Uterus (tissue), 4 donors: Measurements from ENCODE around the gene TCHP. TPM values are rescaled to one million over a fixed set of nuclear protein-coding genes. Genes with fewer than 3 reads are reported as not detected.
"Not testable (repeated sequence)": the region's sequence is repeated elsewhere in the genome, so short reads cannot be mapped to it uniquely, and the experiment has no call there.

ENCODE experiments used
- DNase-seq, 2 donors: peaks; one replicate each; pipeline ENCODE4 v3.0.0-alpha.2; 2019 to 2020
- H3K27ac ChIP-seq, 2 donors: fragments of 200-600 bp; sonication (generic); 1 replicate in 1 of 2; 2 replicates in 1 of 2; pipeline ENCODE4 v1.5.1; 2016 to 2018
- H3K27me3 ChIP-seq, 2 donors: fragments of 200-600 bp; sonication (generic); one replicate each; pipeline ENCODE4 v1.5.1; 2018 to 2019; ENCODE audit warnings: control low read depth in 1 of 2
- H3K36me3 ChIP-seq, 2 donors: fragments of 200-600 bp; sonication (generic); one replicate each; pipeline ENCODE4 v1.5.1; 2019; ENCODE audit warnings: control low read depth in 1 of 2
- H3K4me1 ChIP-seq, 2 donors: fragments of 200-600 bp; sonication (generic); one replicate each; pipeline ENCODE4 v1.5.1; 2018 to 2019; ENCODE audit warnings: control low read depth in 1 of 2
- H3K4me3 ChIP-seq, 2 donors: fragments of 200-600 bp; sonication (generic); 1 replicate in 1 of 2; 2 replicates in 1 of 2; pipeline ENCODE4 v1.5.1; 2018 to 2019; ENCODE audit warnings: mild to moderate bottlenecking in 1 of 2
- H3K9me3 ChIP-seq, 2 donors: fragments of 200-600 bp; sonication (generic); one replicate each; pipeline ENCODE4 v1.5.1; 2019; ENCODE audit warnings: control low read depth in 1 of 2
- POLR2A ChIP-seq, 2 donors: fragments of 450-650 bp; IDR thresholded peaks; one replicate each; pipeline ENCODE4 v1.6.1; 2016; ENCODE audit warnings: antibody characterized with exemption in 2 of 2, mild to moderate bottlenecking in 1 of 2, moderate library complexity in 1 of 2
- intact Hi-C: fragments of 100-400 bp; cut with DNase I; formaldehyde crosslinking; loops from one replicate; pipeline ENCODE4 v1.15.1; 2023; ENCODE audit warnings: low total_unique reads
- total RNA-seq, 4 donors: library from RNA; depleted of rRNA in 3 of 4; stranded (reverse); fragments of >200 nt in 3 of 4; gene quantifications; one replicate each; pipeline versions ENCODE4 v1.1.0 to v1.2.4, GENCODE V29; 2014 to 2023
- TF ChIP-seq, protein P1 (sequence below), 4 experiments: fragments of 200-600 bp in 2 of 4; fragments of 450-650 bp in 2 of 4; sonication (generic) in 2 of 4; IDR thresholded peaks; one replicate each; pipeline ENCODE4 v1.5.1; 2016 to 2019; ENCODE audit warnings: antibody characterized with exemption in 4 of 4, mild to moderate bottlenecking in 2 of 4, moderate library complexity in 1 of 4
- donor health status: DM: yes; HTN: yes; CAD: no.

TCHP gene
- total RNA-seq, 4 donors from 2014 or later = 5.9 to 19.0 (median 12.8) TPM

DNA sequence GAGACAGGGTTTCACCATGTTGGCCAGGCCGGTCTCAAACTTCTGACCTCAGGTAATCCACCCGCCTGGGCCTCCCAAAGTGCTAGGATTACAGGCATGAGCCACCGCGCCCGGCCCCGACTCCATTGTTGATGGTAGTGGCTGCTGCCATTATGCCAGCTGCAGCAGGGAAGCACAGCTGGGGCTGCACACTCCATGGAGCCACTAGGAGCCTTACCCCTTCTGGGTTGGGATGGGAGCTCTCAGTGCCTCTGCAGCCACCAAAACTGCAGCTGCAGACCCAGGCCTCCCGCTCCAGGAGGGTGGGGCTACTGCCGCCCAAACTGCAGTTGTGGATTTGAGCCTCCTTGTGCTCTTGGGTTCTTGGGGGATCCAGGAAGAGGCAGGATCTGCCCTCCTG lies 25.9 kb downstream of the TCHP start:
- TF ChIP-seq POLR2A (IDR thresholded peaks at IDR 0.05) = no peak
- DNase-seq = no peak
- Histone ChIP-seq H3K27ac (no peak overlapping the region), H3K27me3 (no peaks in the 10 kb centered on the region), H3K4me1 (no peaks in the 10 kb centered on the region), H3K4me3 (no peak overlapping the region), H3K9me3 (no peaks in the 10 kb centered on the region), H3K36me3 (no peaks in the 10 kb centered on the region)
- intact Hi-C loops = no loop called here

DNA sequence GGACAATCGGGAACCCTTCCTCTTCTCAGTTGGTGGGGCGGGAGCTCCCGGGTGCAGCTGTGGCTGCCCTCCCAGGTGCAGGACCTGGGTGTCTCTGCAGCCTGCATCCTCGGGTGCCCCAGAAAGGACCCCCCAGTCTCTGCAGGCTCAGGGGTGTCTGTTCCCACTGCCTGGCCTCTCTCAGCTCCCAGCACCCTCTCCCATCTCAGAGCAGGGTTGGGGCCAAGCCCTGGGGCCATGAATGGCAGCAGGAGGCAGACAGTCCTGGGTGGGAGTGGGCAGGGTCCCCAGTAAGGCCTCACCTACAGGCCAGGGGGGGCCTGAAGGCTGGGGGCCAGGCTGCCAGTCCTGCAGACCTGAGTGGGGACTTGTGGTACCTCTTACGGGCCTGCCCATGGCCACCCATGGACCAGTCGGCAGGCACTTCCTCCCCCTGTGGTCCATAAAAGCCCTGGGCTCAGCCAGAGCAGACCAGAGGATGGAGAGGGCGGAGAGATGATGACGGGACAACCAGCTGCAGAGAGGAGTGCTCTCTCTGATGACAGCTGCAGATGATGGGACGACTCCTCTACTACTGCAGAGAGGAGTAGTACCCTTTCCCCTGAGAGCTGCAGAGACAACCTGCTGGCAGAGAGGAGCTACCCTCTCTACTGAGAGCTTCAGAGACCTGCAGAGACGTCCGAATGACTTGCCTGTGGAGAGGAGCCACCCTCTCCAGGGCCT lies 26.6 kb downstream of the TCHP start:
- Histone ChIP-seq H3K27ac (no peak overlapping the region), H3K4me1 (no peaks in the 10 kb centered on the region), H3K36me3 (no peaks in the 10 kb centered on the region), H3K27me3 (no peaks in the 10 kb centered on the region), H3K9me3 (no peaks in the 10 kb centered on the region), H3K4me3 (no peak overlapping the region)
- TF ChIP-seq POLR2A (IDR thresholded peaks at IDR 0.05) = no peak
- TF ChIP-seq, protein P1, sequence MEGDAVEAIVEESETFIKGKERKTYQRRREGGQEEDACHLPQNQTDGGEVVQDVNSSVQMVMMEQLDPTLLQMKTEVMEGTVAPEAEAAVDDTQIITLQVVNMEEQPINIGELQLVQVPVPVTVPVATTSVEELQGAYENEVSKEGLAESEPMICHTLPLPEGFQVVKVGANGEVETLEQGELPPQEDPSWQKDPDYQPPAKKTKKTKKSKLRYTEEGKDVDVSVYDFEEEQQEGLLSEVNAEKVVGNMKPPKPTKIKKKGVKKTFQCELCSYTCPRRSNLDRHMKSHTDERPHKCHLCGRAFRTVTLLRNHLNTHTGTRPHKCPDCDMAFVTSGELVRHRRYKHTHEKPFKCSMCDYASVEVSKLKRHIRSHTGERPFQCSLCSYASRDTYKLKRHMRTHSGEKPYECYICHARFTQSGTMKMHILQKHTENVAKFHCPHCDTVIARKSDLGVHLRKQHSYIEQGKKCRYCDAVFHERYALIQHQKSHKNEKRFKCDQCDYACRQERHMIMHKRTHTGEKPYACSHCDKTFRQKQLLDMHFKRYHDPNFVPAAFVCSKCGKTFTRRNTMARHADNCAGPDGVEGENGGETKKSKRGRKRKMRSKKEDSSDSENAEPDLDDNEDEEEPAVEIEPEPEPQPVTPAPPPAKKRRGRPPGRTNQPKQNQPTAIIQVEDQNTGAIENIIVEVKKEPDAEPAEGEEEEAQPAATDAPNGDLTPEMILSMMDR (IDR thresholded peaks at IDR 0.05) = no peak
- intact Hi-C loops = no loop called here
- no peak for DNase-seq

DNA sequence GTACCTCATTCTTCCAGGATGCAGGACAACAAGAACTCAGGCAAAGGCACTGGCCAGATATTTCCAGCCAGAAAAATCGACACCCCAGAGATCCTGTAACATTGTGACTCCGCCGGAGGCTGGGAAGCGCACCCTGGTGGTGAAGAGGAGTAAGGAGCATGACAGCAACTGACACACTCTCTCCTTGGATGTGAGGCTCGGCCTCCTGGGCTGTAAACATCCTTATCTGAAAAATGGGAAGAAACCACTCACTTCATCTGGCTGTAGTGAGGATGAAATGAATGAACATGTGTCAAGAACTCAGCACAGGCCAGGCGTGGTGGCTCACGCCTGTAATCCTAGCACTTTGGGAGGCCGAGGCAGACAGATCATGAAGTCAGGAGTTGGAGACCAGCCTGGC lies 27.5 kb downstream of the TCHP start:
- H3K36me3 ChIP-seq = no peaks in the 10 kb centered on the region
- no peaks in the 10 kb centered on the region for H3K27me3 ChIP-seq
- no peaks in the 10 kb centered on the region for H3K9me3 ChIP-seq
- no peak overlapping the region for H3K27ac ChIP-seq
- H3K4me3 ChIP-seq = no peak overlapping the region
- DNase-seq = no peak
- intact Hi-C loops = no loop called here
- H3K4me1 ChIP-seq = no peaks in the 10 kb centered on the region
- TF ChIP-seq POLR2A (IDR thresholded peaks at IDR 0.05) = no peak
- TF ChIP-seq, protein P1 (IDR thresholded peaks at IDR 0.05) = peak in 1 of 4 experiments; percentile 21

DNA sequence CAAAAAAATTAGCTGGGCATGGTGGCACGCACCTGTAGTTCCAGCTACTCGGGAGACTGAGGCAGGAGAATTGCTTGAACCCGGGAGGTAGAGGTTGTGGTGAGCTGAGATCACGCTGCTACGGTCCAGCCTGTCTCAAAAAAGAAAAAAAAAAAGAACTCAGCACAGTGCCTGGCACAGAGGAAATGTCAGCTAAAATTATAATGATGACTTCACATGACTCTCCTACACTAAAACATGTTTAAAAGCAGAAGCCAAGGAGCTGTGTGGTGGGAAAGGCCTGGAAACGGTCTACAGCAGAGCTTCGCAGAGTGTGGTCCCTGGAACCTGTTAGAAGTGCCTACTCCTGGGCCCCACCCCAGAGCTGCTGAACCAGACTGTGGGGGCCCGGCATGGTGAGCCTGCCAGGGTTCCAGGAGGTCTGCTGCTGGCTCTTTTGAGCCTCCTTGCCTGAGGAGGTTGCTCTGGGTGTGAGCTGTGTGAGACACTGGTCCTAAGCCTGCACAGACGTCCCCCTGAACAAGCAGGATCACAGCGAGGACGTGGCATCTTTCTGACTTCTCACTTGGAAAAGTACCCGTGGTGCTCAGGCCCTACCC lies 28.1 kb downstream of the TCHP start:
- no peak overlapping the region for H3K4me3 ChIP-seq
- TF ChIP-seq POLR2A (IDR thresholded peaks at IDR 0.05) = no peak
- TF ChIP-seq, protein P1 (IDR thresholded peaks at IDR 0.05) = no peak
- intact Hi-C loops = no loop called here
- H3K27me3 ChIP-seq = no peaks in the 10 kb centered on the region
- H3K9me3 ChIP-seq = no peaks in the 10 kb centered on the region
- no peaks in the 10 kb centered on the region for H3K36me3 ChIP-seq
- no peaks in the 10 kb centered on the region for H3K4me1 ChIP-seq
- no peak for DNase-seq
- H3K27ac ChIP-seq = no peak overlapping the region

DNA sequence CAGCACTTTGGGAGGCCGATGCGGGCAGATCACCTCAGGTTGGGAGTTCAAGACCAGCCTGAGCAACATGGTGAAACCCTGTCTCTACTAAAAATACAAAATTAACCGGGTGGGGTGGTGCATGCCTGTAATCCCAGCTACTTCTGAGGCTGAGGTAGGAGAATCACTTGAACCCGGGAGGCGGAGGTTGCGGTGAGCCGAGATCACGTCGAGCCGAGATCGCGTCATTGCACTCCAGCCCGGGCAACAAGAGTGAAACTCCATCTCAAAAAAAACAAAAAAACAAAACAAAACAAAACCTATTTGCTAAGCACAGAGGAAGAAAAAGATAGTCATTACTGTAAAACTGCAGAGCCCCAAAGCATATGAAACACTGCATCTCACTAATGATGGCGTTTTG lies 29.3 kb downstream of the TCHP start:
- H3K4me3 ChIP-seq, intact Hi-C loops, H3K4me1 ChIP-seq, H3K9me3 ChIP-seq, H3K36me3 ChIP-seq, H3K27me3 ChIP-seq, H3K27ac ChIP-seq, DNase-seq: not testable (repeated sequence)

DNA sequence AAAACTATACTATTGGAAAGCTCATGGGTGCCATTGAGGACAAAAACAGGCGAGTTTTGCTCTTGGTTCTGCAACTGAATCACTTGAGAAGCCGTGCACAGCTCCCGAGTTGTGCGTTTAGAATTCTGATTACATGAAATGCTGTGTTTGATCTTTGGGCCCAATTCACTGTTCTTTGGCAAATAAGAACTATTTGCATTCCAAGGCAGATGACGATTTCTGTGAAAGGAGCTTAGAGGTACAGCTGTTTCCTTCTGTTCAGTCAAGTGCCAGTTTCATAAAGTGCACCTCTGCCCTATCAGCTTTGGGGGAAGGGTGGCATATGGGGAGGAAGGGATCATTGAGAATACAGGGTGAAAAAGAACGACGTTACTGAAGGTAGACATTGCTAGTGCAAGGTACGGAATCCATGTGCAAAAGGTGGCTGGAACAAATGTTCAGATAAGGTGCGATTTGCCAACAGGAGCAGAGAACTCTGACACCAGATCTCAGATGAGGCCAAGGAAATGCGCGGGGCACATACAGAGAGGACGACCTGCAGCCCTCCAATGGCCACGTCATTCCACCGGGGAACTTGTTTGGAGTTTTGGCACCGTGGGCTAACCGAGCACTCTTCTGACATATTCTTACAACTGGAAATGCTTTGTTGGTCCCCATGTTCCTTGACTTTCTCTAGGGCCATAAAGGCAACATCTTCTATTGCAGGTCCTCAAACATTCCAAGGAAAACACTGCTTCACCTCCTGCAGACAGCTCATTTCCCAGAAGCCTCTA lies 30.1 kb downstream of the TCHP start:
- TF ChIP-seq, protein P1 (IDR thresholded peaks at IDR 0.05) = no peak
- no peak for TF ChIP-seq POLR2A (IDR thresholded peaks at IDR 0.05)
- no peak for DNase-seq
- intact Hi-C loops = no loop called here
- H3K27ac ChIP-seq = no peak overlapping the region
- H3K36me3 ChIP-seq = no peaks in the 10 kb centered on the region
- no peak overlapping the region for H3K4me3 ChIP-seq
- no peaks in the 10 kb centered on the region for H3K27me3 ChIP-seq
- no peaks in the 10 kb centered on the region for H3K4me1 ChIP-seq
- no peaks in the 10 kb centered on the region for H3K9me3 ChIP-seq
